MM.1S (cell line): Measurements from ENCODE around the gene PHLDB1.

Source experiments
- EZH2 ChIP-seq: fragments of 300-600 bp; sonication (generic); optimal IDR thresholded peaks from 2 replicates; pipeline ENCODE3; 2017; ENCODE audit warnings: low read depth, mild to moderate bottlenecking, antibody characterized with exemption, low read length, mixed read lengths
- EZH2phosphoT487 ChIP-seq: fragments of 300-600 bp; sonication (generic); IDR thresholded peaks from 2 replicates; pipeline ENCODE4 v1.6.1; 2018; ENCODE audit warnings: antibody characterized with exemption, low read length
- TF ChIP-seq, protein P1 (sequence below): fragments of 300-600 bp; sonication (generic); IDR thresholded peaks from 2 replicates; pipeline ENCODE4 v1.5.1; 2016; ENCODE audit warnings: antibody characterized with exemption, low read length, mixed read lengths

DNA sequence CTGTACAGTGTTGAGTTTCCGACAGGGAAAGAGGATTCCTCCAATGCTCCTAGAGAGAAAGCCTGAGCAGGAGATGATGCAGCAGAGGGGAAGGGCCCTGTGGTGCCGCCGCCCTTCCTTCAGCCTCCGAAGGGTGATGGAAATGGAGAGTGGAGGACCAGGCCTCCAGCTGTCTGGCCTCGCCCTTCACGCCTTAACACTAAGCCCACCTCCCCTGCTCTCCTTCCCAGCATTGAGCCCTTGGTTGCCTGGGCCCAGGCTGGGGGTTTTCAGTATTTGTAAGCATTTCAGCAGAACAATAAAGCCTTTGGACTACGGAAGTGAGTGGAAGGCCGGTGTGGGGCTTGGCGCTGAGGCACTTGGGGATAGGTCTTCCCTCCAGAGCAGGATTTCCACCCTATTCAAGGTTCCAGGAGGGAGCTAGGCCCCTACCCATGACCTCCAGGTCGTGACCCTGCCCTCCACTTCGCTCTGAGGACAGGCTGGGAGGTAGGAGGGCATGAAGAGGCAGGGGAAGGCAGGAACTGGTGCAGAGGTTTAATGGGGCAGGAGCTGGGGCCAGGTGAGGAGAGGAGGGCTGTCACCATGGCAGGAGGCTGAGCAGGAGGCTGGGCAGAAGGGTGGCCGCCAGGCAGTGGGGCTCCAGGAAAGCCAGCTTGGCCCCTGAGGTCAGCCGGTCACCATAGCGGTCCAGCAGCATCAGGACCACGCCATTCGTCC lies 50.5 kb downstream of the PHLDB1 start:
- TF ChIP-seq, protein P1, sequence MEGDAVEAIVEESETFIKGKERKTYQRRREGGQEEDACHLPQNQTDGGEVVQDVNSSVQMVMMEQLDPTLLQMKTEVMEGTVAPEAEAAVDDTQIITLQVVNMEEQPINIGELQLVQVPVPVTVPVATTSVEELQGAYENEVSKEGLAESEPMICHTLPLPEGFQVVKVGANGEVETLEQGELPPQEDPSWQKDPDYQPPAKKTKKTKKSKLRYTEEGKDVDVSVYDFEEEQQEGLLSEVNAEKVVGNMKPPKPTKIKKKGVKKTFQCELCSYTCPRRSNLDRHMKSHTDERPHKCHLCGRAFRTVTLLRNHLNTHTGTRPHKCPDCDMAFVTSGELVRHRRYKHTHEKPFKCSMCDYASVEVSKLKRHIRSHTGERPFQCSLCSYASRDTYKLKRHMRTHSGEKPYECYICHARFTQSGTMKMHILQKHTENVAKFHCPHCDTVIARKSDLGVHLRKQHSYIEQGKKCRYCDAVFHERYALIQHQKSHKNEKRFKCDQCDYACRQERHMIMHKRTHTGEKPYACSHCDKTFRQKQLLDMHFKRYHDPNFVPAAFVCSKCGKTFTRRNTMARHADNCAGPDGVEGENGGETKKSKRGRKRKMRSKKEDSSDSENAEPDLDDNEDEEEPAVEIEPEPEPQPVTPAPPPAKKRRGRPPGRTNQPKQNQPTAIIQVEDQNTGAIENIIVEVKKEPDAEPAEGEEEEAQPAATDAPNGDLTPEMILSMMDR, result no peak
- no peak for TF ChIP-seq EZH2
- TF ChIP-seq EZH2phosphoT487, result no peak
